ENCODE data around the gene TAF3.
A peak's percentile ranks its signal among the peaks of the same experiment; 100 is the strongest.
"Not testable (repeated sequence)": the region's sequence is repeated elsewhere in the genome, so short reads cannot be mapped to it uniquely, and the experiment has no call there.

Gene TAF3

DNA sequence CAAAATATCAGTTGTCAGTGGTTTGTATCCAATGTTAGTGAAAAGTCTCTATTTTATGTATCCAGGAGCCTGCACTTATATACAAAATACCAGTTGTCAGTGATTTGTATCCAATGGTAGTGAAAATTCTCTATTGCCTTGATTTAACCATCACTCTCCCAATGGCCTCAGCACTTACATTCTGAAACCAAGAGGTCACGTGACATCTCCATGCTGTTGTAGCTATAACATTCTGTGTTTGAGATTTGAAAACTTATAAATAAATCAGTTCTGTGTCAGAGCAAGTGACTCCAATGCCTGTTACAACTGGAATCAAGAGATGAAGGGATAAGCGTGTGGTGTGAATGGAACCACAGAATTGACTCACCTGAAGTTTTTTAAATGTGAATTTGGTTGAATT, 205.5 kb downstream of the TAF3 start:
- DNase-seq (ENCODE audit: low spot score): no peak
- TF ChIP-seq, protein P1, sequence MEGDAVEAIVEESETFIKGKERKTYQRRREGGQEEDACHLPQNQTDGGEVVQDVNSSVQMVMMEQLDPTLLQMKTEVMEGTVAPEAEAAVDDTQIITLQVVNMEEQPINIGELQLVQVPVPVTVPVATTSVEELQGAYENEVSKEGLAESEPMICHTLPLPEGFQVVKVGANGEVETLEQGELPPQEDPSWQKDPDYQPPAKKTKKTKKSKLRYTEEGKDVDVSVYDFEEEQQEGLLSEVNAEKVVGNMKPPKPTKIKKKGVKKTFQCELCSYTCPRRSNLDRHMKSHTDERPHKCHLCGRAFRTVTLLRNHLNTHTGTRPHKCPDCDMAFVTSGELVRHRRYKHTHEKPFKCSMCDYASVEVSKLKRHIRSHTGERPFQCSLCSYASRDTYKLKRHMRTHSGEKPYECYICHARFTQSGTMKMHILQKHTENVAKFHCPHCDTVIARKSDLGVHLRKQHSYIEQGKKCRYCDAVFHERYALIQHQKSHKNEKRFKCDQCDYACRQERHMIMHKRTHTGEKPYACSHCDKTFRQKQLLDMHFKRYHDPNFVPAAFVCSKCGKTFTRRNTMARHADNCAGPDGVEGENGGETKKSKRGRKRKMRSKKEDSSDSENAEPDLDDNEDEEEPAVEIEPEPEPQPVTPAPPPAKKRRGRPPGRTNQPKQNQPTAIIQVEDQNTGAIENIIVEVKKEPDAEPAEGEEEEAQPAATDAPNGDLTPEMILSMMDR (IDR thresholded peaks at IDR 0.05; ENCODE audit: extremely low read depth, missing control alignments): no peak

DNA sequence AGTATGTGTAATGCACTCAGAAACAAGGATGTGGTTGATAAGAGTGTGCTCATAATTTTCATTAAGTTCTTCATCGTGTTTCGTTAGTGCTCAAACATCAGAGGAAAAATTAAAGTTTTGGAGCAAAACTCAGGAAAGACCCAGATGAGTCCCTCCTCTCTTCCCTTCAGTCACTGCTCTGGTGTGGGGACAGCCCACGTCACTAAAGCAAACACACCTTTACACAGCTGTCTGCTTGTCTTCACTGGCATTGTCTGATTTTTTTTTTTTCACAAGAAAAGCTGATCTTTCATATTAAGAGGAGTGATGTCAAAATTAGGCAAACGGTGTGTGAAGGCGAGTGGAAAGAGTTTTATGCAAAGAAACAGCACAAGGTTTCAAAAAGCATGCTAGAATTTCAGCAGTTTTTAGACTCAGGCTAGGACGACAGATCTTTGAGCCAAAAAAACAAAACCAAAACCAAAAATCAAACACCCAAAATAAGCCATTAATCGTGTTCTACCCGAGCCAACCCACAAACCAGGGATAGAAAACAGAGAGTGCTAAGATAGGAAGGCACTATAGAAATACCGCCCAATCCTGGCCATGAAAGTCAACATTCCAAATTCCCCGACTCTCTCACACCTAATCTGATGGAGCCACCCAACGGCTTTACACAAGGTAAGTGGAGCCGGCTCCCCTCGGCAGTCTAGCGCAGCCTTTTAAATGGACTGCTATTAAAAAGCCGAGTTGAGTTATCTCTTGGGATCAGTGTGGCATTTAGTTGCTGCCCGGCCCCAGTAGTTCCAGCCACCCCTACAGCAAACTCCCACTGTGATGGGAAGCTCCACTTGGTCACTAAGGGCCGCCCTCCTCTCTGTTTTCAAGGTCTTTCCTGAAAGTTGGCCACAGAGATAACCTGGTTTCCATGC, 208.3 kb downstream of the TAF3 start:
- TF ChIP-seq, protein P1 (IDR thresholded peaks at IDR 0.05; ENCODE audit: extremely low read depth, missing control alignments): no peak
- DNase-seq (ENCODE audit: low spot score): no peak

- DNase-seq (ENCODE audit: low spot score): not testable (repeated sequence)
These were observed 212.9 kb downstream of the TAF3 start for GRCh38 chr10:8031211-8031610.

DNA sequence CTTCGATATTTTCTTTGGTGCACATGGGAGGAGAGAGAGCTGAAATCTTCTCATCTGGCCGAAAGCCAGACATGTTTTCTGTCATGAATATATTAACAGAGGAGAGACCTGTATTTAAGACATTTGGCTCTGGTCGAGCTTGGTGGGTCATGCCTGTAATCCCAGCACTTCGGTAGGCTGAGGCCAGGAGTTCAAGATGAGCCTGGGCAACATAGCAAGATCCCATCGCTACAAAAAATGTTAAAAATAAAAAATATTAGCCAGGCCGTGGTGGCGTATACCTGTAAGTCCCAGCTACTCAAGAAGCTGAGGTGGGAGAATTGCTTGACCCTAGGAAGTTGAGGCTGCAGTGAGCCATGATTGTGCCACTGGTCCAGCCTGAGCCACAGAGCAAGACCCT, 214.3 kb downstream of the TAF3 start:
- DNase-seq (ENCODE audit: low spot score): no peak
- TF ChIP-seq, protein P1 (IDR thresholded peaks at IDR 0.05; ENCODE audit: extremely low read depth, missing control alignments): no peak

DNA sequence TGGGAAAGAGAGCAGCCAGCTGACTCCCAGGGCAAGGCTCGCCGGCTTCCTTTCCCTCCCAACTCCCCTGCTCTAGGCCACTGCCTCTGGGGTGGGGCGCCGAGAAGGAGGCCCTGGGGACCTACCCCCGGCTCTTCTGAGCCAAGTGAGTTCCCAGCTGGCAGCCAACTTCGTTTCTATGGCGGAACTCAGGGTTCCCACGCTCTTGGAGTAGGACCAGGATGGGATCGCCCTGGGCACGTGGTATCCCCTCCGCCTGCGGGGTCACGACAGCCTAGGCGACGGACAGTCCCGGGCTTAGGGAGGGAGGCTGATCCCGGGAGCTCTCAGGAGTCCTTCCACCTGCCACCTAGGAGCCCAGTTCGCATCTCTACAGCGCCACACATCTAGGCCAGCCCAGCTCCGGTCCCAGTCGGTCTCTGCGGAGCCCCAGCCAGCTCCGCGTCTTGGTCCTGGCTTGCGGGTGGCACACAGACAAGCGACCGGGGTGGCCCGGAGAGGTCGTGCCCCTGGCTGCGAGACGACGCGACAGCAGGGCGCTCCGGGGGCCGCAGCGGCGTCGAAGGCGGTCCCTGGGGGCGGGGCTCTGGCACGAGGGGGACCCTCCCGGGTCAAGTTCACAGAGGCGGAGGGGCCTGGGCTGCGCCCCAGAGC, 215.6 kb downstream of the TAF3 start:
- TF ChIP-seq, protein P1 (IDR thresholded peaks at IDR 0.05; ENCODE audit: extremely low read depth, missing control alignments): no peak

GRCh38 chr10:8034466-8035005, 216.2 kb downstream of the TAF3 start:
- peak; percentile 27 for DNase-seq (ENCODE audit: low spot score)
- TF ChIP-seq, protein P1 (IDR thresholded peaks at IDR 0.05; ENCODE audit: extremely low read depth, missing control alignments): no peak

More for the DNA sequence above, 215.6 kb downstream of the TAF3 start:
- DNase-seq (ENCODE audit: low spot score): no peak

GRCh38 chr10:8035006-8035640, 216.8 kb downstream of the TAF3 start:
- peak; percentile 34 for DNase-seq (ENCODE audit: low spot score)
- TF ChIP-seq, protein P1 (IDR thresholded peaks at IDR 0.05; ENCODE audit: extremely low read depth, missing control alignments): no peak
